Middle frontal gyrus (tissue), 1 donor: ENCODE results near the gene IGFBP1.

Experiments used
- DNase-seq: peaks from one replicate; pipeline ENCODE4 v3.0.0-alpha.2; 2015; ENCODE audit warnings: low spot score; ENCODE audit errors: extremely low spot score

The IGFBP1 gene

GRCh38 chr7:45880433-45880860 lies 7.8 kb upstream of the IGFBP1 start:
- no peak for DNase-seq

- no peak for DNase-seq
Measured at GRCh38 chr7:45881280-45881758, 7.0 kb upstream of the IGFBP1 start.

- no peak for DNase-seq
Measured at GRCh38 chr7:45881759-45882464, 6.4 kb upstream of the IGFBP1 start.

- no peak for DNase-seq
Measured at GRCh38 chr7:45882465-45882810, 5.8 kb upstream of the IGFBP1 start.

- no peak for DNase-seq
Measured at GRCh38 chr7:45884136-45884535, 4.2 kb upstream of the IGFBP1 start.

- no peak for DNase-seq
Measured at GRCh38 chr7:45885264-45885882, 2.9 kb upstream of the IGFBP1 start.

- no peak for DNase-seq
Measured at GRCh38 chr7:45886931-45887667, 1.2 kb upstream of the IGFBP1 start.

GRCh38 chr7:45888993-45889366 lies 692 bp downstream of the IGFBP1 start:
- no peak for DNase-seq

- DNase-seq: no peak
Measured at GRCh38 chr7:45889367-45890067, 1.2 kb downstream of the IGFBP1 start.

GRCh38 chr7:45890125-45890901 lies 2.0 kb downstream of the IGFBP1 start:
- no peak for DNase-seq

GRCh38 chr7:45890902-45891461 lies 2.7 kb downstream of the IGFBP1 start:
- DNase-seq: peak; percentile 42

- DNase-seq: no peak
Measured at GRCh38 chr7:45891462-45892402, 3.4 kb downstream of the IGFBP1 start.

- DNase-seq: no peak
Measured at GRCh38 chr7:45892407-45893035, 4.2 kb downstream of the IGFBP1 start.

GRCh38 chr7:45893374-45893995 lies 5.2 kb downstream of the IGFBP1 start:
- no peak for DNase-seq

- DNase-seq: no peak
Measured at GRCh38 chr7:45893996-45894664, 5.8 kb downstream of the IGFBP1 start.

- DNase-seq: no peak
Measured at GRCh38 chr7:45894665-45895062, 6.4 kb downstream of the IGFBP1 start.

- DNase-seq: no peak
Measured at GRCh38 chr7:45897042-45897690, 8.9 kb downstream of the IGFBP1 start.

- no peak for DNase-seq
Measured at GRCh38 chr7:45898222-45898621, 9.9 kb downstream of the IGFBP1 start.
